GM21526 (cell line): ENCODE data around the gene SND1.

Experiments used
- ATAC-seq: cut with Tn5 transposase; IDR thresholded peaks from one replicate; pipeline ENCODE4 v1.9.1; 2021; ENCODE audit warnings: moderate library complexity; ENCODE audit not compliant: unreplicated experiment, low FRiP score

The SND1 gene

GRCh38 chr7:128005117-128005516 lies 353.1 kb downstream of the SND1 start:
- no peak for ATAC-seq

GRCh38 chr7:128005759-128006159 lies 353.8 kb downstream of the SND1 start:
- ATAC-seq: no peak

DNA sequence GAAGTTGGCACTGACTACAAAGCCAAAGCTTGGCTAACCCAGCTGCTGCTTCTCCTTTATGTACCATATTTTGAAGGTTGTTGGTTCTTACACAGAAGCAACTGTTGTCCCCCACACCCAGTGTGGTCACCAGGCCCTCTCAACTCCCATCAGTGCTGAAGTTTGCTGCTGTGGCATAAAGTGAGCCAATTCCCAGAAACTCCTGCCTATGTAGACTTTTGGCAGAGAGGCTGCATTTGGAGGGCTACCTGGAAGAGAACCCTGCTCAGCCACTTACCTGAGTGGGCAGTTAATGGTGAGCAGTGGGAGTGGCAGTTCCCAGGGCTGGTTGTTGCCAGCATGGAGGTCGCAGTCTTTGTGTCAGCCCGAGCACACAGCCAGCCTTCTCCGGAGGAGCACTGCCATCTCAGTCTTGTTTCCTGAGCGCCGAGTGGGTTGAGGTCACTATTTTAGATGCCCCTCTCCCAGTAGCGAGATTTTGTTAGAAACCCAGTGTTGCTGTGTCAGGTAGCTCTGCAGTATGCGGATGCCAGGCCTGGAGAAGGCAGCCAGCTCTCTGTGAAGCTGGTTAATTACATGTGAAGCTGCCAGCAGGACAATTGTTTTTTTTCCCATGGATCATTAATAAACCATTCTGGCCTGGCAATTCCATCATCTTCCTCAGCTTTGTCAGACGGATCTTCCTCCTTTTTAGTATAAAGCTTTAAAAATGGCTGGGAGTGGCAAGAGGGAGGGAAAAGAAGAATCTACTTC lies 354.7 kb downstream of the SND1 start:
- ATAC-seq: no peak

DNA sequence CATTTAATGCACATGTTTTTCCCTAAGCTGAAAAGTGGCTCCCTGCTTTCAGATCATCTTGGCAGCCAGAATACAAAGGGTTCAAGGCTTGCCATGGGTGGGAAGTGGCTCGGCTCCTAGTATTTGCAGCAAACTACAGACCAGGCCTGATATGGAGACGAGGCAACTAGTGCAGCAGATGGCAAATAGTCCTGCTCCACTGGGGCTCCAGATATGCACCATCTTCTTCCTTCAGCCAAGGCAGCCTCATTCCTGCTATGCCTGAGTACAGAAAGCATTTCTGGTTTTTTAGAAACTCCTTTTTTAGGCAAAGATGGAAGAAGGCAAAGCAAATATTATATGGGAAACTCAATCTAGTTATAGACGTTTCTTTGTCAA lies 355.3 kb downstream of the SND1 start:
- ATAC-seq: no peak

GRCh38 chr7:128008141-128008540 lies 356.1 kb downstream of the SND1 start:
- no peak for ATAC-seq

DNA sequence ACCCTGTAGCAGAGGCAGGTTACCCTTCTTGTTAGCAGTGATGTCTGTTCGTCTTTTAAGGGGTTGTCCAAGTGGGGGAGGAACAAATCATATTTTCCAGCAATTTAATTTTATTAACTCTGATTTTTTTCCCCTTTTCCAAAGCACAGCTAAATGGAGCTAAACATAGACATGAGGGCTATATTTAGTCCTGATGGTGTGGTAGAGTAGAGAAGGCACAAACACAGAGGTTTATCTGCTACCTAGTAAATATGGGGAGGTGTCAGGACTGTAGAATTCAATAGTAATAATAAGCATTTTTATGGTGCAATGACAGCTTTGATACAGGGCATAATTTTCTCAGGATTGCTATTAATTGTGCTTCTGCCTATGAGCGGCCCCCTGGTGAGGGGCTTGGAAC lies 356.8 kb downstream of the SND1 start:
- no peak for ATAC-seq

- no peak for ATAC-seq
Measured at GRCh38 chr7:128010391-128011127, 358.6 kb downstream of the SND1 start.

DNA sequence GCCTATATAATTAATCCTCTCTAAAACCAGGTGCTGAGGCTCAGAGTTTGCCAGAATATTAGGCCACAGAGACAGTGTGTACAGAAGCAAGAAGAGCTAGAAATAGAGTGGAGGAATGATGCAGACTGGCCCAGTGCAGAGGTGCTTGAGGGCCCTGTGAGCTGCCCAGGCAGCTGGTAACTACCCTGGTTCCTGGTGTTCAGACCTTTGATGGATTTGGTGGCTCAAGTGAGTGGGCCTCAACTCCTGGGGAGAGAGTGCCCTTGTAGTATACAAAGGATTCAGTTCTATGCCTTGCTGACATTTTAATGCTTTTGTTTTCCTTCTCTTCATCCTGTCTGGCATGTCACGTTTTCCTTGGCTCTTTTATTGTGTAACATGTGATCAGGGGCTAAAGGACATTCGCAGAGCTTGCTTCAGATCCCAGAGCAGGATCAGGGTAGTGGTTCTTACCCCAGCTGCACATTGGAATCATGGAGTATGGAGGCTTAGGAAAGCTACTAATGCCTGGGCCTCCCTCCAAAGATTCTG lies 359.2 kb downstream of the SND1 start:
- no peak for ATAC-seq

DNA sequence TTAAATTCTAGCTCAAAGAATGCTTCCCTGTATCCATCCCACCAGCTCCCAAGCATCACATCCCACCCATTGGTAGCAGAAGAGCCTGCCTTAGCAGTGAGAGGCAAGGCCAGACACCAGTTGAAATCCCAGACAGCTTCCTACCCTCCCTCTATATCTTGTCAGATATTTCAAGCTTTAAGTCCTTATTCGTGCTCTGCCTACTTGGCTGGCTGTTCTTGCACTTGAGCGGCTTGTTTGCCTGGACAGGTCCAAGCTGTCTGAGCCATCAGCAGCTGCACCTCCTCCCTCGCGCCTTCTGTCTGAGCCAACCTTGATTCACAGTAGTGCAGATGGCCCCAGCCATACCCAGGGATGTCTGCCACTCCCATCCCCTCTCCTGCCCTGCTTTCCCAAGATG lies 362.8 kb downstream of the SND1 start:
- ATAC-seq: no peak

GRCh38 chr7:128017460-128017859 lies 365.5 kb downstream of the SND1 start:
- ATAC-seq: no peak

DNA sequence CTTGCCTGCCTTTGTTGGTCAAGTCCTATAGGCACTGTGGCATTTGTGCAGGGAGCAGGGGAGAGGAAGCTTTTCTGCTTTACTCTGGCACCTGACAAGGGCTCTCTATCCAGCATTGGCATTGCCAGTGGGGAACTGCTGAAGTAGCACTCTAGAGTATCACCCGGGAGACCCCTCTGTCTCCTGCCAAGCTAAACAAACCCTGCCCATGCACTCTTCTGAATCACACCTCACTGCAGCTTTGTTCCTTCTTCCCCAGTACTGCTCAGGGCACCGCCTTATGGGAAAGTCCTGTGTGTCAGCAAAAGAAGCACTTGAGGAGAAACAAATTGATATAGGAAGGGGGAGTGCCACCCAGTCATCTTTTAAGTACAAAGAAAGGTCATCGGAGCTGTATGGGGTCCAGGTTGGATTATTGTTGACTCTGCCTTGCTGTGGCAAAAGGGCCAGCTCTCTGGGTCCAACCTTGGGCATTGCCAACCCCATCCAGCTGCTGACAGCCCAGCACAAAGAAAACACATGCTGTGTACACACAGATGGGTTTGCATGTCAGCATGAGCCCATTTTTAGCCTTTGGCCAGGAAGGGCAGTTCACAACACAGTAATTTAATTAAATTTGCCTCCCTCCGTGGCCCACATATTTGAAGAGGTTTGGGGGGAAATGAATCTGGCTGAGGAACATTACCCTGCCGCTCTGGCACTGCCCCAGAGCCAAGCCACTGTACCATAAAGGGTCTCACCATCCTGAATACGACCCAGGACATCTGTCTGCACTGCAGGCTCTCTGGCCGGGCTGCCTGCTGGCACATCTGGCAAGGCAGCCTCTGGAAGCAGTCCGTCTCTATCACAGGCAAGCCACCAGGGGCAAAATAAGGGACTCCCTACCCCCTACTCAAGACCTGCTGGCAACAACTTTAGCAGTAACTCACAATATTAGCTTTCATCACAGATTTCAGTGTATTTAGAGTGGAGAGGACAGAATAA lies 366.2 kb downstream of the SND1 start:
- no peak for ATAC-seq

GRCh38 chr7:128019288-128019687 lies 367.3 kb downstream of the SND1 start:
- no peak for ATAC-seq

DNA sequence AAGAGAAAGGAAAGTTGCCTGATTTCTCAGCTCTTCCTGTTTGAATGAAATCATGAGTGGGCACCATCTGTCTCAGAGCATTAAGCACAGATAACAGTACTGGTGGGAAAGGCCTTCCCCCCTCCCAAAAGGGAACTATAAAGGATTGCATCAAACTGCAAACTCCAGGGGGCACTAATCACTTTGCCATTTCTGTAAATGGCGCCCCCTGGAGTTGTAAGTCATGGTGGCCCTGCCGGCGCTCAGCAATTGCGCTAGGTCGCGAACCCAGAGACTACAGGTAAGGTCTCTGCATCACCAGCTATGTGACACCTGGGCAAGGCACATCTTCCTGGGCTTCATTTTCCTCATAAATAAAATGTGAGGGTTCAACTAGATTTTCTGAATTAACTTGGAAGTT lies 368.2 kb downstream of the SND1 start:
- no peak for ATAC-seq

- no peak for ATAC-seq
Measured at GRCh38 chr7:128021366-128021765, 369.4 kb downstream of the SND1 start.

DNA sequence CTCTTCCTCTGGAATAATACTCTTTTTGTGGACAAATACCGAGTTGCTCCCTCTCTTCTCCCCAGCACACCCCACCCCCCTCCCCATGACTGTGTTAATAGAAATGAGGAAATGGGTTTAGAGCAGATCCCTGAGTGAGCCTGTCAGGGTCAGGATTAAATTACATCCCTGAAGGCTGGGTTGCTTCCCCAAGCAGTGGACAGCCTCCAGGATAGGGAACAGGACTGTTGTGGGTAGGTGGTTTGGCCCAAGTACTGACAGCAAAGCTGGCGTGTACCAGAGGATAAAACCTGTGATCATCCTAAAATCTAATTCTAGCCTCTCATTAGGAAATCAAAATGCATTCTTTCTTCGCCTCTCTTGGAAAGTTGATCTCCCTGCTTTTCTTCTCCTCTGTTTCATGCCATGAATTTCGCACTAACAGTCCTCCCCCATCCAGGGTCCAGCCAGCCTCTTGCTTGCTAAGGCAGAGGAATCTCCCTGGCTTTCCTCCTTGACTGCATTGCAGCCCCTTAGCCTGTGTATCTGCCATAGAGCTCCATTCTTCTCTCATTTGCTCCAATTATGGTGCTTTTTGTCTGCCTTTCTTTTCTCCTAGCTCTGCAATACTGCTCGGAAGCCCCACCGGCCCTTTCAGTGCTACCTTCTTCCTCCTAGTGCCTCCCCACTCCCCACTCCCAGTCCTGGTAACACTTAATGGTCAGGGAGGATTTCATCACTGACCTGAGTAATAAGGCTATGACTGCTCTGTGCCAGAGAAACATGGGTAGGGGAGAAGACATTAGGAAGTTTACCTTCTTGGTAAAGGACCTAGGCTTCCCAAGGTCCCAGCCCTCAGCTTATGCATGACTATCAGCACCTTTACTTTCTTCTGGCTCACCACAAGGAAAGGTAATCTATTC lies 370.9 kb downstream of the SND1 start:
- ATAC-seq: no peak

- no peak for ATAC-seq
Measured at GRCh38 chr7:128024151-128024550, 372.2 kb downstream of the SND1 start.

- ATAC-seq: no peak
Measured at GRCh38 chr7:128025380-128025779, 373.4 kb downstream of the SND1 start.

GRCh38 chr7:128025819-128026218 lies 373.8 kb downstream of the SND1 start:
- no peak for ATAC-seq

GRCh38 chr7:128026551-128026950 lies 374.6 kb downstream of the SND1 start:
- no peak for ATAC-seq

- ATAC-seq: no peak
Measured at GRCh38 chr7:128027485-128027980, 375.5 kb downstream of the SND1 start.
